NCI-H1092 (cell line): ENCODE measurements around the gene PDCL2.

Experiments used
- DNase-seq: peaks from one replicate; lab custom pipeline; 2025; lab: John Stamatoyannopoulos, UW

The PDCL2 gene

GRCh38 chr4:55538531-55538930 lies 53.5 kb downstream of the PDCL2 start:
- DNase-seq, result no peak

GRCh38 chr4:55534306-55534705 lies 57.7 kb downstream of the PDCL2 start:
- DNase-seq, result no peak

- no peak for DNase-seq
Observed at GRCh38 chr4:55530691-55531090, 61.4 kb downstream of the PDCL2 start.

- DNase-seq, result no peak
Observed at GRCh38 chr4:55530167-55530566, 61.9 kb downstream of the PDCL2 start.

DNA sequence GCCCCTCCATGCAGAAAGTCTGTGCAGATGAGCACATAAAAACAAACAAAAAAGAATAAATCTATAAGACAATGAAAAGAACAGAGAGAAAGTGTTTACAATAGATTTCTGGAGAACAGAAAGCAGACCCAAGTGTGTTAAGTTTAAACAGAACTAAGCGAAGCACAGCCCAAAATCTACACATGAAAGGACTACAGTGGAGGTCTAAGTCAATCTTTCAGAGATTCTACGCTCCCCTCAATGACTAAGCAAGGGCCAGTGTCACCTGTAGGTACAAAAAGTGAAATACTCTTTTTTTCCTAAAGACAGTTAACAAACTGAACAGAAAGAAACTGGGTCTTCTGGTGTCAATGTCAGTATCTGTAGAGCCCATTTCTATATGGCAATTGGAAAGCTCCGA lies 63.6 kb downstream of the PDCL2 start:
- no peak for DNase-seq

DNA sequence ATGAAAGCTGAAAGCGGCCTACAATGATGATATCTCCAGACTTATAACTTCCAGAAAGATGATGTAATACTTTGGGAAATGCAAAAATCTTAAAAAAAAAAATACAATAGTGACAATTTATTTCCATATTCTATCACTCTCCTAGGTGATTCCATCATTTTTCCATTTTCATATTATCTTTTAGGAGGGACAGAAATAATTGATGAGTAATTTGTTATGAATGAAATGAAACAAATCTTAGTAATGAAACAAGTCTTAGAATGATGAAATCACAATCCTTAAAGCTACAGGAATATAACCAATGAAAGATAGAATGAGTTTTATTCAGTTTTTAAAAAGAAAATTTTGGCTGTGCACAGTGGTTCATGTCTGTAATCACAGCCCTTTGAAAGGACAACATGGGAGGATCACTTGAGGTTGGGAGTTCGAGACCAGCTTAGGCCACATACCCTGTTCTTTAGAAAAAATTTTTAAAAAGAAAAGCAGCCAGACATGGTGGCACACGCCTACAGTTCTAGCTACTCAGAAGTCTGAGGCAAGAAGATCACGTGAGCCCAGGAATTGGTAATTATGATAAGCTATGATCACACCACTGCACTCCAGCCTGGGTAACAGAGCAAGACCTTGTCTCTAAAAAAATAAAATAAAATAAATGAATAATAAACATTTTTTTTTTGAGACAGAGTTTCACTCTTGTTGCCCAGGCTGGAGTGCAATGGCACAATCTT lies 67.0 kb downstream of the PDCL2 start:
- no peak for DNase-seq

DNA sequence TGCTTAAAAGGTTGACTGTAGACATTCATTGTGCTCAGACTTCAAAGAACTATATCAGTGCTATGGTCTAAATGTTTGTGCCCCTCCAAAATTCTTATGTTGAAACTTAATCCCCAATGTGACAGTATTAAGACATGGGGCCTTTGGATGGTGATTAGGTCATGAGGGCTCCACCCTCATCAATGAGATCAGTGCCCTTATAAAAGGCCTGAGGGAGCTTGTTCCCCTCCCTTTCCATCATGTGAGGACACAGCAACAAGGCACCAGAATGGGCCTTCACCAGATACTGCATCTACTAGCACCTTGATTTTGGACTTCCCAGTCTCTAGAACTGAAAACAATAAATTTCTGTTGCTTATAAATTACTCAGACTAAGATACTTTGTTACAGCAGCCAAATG lies 73.6 kb downstream of the PDCL2 start:
- no peak for DNase-seq

- no peak for DNase-seq
Observed at GRCh38 chr4:55517526-55518229, 74.4 kb downstream of the PDCL2 start.

DNA sequence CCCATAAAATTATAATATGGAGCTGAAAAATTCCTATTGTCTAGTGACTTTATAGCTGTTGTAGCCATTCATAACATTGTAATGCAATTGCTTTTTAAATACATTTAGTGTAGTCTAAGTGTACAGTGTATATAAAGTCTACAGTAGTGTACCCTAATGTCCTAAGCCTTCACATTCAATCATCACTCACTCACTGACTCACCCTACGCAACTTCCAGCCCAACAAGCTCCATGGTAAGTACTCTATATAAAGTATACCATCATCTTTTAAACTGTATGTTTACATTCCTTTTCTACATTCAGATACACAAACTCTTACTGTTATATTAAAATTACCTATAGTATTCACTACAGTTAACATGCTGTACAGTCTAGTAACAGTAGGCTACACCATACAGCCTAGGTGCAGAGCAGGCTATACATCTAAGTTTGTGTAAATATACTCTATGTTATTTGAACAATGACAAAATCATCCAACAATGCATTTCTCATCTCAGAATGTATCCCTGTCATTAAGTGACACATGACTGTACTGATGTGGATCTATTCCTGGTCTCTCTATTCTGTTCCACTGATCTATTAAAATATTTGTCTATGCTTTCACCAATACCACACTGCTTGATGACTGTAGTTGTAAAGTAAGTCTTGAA lies 79.0 kb downstream of the PDCL2 start:
- no peak for DNase-seq

GRCh38 chr4:55512077-55512476 lies 80.0 kb downstream of the PDCL2 start:
- no peak for DNase-seq

DNA sequence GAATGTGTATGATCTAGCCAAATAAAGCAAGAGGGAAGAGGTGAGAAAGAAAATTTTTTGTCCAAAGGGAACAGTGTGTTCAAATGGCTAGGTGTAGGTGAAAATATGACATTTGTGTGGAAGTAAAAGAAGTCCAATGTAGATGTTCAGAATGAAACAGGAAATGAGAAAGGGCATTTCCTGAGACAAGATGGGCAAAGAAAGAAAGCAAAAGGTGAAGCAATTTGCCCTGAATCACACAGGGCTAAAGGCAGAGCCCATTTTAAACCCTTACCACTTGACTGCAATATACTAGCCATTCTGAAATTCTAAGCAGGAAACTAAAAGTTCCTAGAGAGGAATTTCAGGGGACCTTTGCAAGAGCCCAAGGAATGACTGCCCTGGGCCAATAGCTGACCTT lies 81.4 kb downstream of the PDCL2 start:
- DNase-seq, result no peak

- DNase-seq, result no peak
Observed at GRCh38 chr4:55509266-55509665, 82.8 kb downstream of the PDCL2 start.

DNA sequence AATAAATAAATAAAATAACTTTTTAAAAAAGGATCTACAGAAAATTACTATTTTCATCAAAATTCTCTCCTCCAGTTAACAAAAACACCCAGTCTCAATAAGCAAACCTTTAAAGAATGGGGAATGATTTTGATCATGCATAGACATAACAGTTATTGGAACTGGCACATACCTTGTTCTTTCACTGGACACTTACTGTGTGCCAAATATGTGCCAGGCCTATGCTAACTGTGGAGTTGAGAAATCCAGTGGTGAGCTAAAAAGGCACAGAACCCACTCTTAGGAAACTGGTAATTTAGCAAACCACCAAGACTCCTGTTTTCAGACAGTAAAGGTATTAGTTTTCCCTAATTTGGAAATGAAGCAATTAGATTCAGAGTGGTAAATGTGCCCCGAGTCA lies 84.4 kb downstream of the PDCL2 start:
- DNase-seq, result no peak
